ENCODE measurements around the gene NRP2.

NRP2 gene

DNA sequence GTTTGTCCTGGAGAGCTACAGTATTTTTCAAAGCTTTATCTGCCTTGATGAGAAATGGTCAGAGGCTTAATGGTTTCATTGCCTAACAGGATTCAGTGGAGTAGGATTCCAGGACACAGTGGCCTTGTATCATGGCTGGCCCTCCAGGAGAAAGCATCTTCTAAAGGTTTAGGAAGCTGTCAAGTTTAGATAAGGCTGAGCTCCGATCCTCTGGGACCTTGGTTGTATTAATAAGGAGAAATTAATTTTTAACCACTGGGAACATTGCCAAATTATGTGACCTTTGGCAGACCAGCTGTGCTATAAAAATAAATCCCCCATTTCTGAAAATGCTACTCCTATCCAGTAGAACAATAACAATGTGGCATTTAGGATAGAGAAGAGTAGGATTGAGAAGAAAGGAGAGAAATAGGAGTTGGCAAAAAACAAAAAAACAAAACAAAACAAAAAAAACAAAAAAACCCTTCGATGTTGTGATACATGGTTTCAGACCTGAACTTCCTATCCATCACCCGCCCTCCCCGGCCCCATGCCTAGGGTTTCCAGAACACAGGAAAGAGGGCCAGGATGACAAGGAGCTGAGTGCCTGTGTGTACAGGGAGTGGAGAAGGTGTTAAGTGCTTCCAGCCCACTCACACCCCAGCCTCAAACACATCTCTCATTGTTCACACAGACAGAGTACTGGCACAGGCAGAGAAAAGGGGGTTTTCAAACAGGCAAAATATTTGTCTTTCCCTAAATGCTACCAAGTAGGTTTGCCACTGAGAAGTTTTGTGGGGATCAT, 6.3 kb downstream of the NRP2 start:
- DNase-seq: no peak

DNA sequence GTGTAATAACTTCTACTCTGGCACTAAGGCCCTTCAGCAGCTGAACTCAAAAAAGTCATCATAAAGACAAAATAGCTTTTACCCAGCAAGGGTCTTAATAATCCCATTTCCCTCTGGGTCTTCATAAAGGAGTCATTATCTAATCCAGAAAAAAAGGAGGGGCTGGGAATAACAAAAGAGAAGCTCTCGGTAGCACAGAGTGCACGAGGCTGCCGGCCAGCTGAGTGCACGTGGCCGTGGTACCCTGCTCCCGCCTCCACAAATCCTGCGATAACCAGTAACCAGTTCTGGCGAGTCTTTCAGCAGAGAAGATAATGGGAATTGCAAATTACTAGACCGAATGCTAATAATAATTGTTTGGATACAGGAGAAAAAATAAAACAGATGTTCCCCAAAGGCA, 7.5 kb downstream of the NRP2 start:
- no peak for DNase-seq

DNA sequence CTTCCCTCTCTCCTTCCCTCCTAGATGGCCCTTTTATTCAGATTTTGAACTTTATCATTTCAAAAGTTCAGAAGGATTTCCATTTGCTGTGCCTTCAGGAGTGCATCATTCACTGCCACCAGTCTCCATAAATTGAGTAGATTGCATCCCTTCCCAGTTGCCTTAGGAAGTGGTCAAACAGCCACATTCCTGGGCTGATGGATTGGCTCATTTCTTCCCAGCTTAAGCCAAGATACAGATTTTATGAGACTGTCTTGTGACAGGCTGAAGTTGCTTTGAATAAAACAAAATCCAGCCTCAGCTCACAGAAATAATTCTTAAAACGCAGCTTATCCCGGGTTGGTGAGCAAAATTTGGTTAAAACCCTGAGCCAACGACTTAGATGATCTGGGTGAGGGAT, 9.8 kb downstream of the NRP2 start:
- DNase-seq: no peak

DNA sequence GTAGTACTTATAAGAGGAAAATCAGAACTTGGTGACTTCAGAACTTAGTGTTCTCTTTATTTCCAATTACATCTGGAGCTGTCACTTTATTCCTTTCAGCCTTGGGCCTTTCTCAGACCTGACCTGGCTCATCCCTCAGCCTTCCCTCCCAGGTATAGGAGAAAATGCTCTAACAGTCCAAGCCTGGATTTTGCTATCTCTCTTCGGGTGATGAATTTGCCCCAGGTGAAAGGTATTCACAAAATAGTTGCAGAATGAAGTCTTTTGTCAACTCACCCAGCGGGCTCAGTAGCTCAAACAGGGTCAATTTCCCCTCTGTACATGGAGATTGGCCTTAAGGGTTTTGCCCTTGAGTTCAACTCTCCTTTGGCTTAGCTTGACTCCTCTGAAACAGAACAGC, 12.0 kb downstream of the NRP2 start:
- DNase-seq: no peak

DNA sequence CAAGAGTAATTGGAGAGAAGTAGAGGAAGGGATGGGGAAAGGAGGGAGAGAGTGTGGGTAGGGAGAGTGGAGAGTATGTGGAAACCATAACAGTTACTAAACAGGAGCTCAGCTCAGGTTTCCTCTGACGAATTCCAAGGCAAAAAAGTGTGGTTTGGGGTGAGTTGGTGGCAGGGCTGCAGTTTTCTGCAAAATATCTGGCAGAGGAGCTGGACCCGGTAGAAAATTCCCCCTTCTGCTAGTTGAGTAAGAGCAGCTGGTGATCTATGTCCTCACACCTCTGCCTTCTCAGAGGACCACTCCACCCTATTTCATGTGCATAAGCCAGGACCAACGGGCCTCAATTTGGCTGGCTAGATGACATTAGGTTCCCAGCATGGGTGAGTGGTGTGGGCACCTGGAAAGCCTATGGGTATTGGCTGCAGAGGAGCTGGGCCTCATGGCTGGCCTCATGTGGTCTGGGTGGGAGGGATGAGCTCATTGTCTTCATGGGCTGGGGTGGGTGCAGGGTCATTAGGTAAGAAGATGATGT, 13.2 kb downstream of the NRP2 start:
- DNase-seq: no peak

- no peak for DNase-seq
These were observed 14.1 kb downstream of the NRP2 start for GRCh38 chr2:205696331-205696926.

DNA sequence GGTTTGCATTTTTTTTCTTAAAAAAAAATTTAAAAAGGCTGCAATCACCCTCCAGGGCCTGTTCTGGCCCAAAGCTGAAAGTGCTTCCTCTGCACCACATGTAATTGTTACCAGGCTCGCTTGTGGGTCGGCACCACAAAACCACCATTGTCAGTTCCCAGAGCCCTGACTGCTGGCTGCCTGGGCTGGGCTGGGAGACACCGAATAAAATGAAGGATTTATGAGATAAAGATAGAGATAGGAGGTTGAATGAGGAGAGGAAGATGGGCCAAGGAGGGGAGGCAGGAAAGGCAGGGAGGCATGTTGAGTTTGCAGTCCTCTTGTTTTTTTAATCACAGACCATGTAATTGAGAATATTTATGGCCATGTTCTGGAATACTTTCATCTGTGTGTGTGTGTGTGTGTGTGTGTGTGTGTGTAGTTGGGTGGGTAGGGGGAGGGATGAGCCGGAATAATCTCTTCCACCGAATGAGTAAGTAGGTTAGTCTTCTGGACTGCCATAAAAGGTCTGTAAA, 14.7 kb downstream of the NRP2 start:
- no peak for DNase-seq

GRCh38 chr2:205698286-205699268, 16.3 kb downstream of the NRP2 start:
- DNase-seq: no peak

- no peak for DNase-seq
These were observed 17.4 kb downstream of the NRP2 start for GRCh38 chr2:205699515-205700289.

DNA sequence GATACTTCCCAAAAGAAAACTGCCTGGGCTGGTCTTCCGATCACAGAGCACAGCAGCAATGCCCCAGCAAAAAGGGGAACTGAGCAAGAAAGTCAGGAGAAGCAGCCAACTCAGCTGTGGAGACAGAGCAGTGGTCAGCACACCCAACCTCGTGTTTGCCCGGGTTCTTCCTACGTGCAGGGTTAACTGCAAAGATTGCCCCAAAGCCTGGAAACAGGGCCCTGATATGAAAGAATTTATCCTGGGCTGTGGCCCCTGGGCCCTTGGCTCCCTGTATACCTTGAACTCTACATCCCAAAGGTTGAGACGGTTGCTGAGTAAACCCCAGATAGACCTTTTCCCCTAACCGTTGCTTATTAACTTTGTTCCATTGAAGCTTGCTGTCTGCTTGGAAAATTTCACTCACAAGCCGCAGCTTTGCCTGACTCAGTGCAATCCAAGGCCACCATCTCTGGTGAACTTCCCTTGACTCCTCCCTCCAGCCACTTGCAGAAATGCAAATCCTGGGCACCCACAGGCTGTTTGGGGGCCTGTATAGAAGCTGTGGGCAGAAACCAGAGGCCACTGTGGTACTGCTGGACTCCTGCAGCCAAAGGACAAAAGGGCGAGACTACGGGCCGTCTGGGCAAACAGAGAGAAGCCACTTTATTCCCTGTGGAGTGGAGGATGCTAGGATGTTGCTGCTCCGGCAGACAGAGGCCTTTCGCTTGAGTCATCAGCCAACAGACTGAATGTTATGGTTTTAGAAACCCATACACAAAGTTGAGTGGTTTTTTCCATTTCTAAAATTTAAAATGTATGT, 18.2 kb downstream of the NRP2 start:
- DNase-seq: no peak

GRCh38 chr2:205701509-205701908, 19.2 kb downstream of the NRP2 start:
- no peak for DNase-seq

- no peak for DNase-seq
These were observed 20.3 kb downstream of the NRP2 start for GRCh38 chr2:205702576-205702975.

GRCh38 chr2:205703471-205704126, 21.3 kb downstream of the NRP2 start:
- DNase-seq: no peak

- DNase-seq: no peak
These were observed 21.9 kb downstream of the NRP2 start for GRCh38 chr2:205704127-205704741.

- no peak for DNase-seq
These were observed 23.4 kb downstream of the NRP2 start for GRCh38 chr2:205705511-205706349.

DNA sequence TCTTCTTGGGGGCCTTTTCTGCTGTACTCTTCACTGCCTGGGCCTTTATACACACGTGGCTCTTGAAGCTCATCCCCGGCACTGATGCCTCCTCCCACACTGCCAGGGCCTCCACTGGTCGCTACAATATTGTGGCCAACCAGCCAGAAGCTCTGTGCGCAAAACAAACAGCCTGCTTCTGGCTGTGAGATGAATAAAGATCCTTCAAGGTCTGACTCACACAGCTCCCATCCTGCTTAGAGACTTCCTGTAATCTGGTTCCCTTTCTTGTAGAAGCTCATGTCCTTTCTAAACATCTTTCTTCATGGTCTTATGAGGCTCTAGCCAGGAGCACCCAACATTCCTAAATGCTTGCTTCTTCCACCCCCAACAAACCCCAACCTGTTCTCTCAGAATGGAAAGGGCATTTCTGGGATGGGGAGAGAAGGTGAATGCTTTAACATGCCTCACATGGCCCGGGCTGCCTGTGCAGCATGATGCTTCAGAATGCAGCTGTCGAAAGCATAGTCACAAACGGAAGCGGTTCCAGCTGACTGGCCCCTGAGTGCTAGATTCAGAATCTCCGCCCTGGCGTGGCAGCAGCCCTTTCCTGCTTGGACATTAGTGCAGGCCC, 24.6 kb downstream of the NRP2 start:
- peak; percentile 18 to 90 for DNase-seq

- DNase-seq: no peak
These were observed 25.9 kb downstream of the NRP2 start for GRCh38 chr2:205708231-205708631.

- no peak for DNase-seq
These were observed 27.0 kb downstream of the NRP2 start for GRCh38 chr2:205709319-205709718.

DNA sequence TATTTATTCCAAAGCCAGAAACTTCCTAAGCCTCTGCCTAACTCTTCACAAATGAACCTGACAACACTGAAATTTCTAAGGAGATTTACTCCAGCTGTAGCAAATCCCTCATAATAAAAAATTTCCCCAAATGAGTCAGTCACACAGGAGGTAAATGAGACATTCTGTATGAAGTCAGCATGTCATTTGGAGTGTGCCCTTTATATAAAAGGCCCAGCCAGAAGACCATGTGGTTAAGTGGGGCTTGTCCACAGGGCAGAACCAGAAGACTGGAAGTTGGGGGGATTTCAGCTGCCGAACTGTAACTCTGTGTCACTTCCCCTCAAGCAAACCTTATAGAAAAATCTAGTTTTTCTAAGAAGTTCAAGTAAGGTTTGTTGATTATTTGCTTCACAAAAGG, 30.2 kb downstream of the NRP2 start:
- peak in 1 of 2 donors; percentile 42 for DNase-seq
